ENCODE results near the gene ZGPAT.
"Not testable (repeated sequence)": the region's sequence is repeated elsewhere in the genome, so short reads cannot be mapped to it uniquely, and the experiment has no call there.

ZGPAT gene

GRCh38 chr20:63707558-63708300 is at the start of gene ZGPAT, which contains the start of gene ARFRP1:
Gene ZGPAT (plus strand): TSS chr20:63708039. CDS start chr20:63708581, 542 bp downstream.
Gene ARFRP1 (minus strand): TSS chr20:63707976. CDS start chr20:63707091, 885 bp downstream.
- DNase-seq: peak; percentile 53

GRCh38 chr20:63658749-63659187 is 49.1 kb upstream of the ZGPAT start:
- no peak for DNase-seq

DNA sequence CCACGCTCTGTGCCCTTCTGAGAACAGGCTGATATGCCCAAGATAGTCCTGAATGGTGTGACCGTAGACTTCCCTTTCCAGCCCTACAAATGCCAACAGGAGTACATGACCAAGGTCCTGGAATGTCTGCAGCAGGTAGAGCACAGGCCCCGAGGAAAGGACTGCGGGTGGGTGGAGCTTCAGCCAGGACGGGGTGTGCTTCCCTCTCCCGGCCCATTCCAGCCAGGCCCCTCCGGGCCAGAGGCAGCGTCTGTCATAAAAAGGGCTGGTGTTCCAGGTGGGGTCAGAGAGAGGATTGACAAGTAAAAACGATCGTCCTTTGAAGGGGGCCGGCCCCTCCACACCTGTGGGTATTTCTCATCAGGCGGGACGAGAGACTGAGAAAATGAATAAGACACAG is 48.5 kb upstream of the ZGPAT start:
- no peak for DNase-seq

GRCh38 chr20:63660174-63660573 is 47.7 kb upstream of the ZGPAT start:
- DNase-seq: not testable (repeated sequence)

DNA sequence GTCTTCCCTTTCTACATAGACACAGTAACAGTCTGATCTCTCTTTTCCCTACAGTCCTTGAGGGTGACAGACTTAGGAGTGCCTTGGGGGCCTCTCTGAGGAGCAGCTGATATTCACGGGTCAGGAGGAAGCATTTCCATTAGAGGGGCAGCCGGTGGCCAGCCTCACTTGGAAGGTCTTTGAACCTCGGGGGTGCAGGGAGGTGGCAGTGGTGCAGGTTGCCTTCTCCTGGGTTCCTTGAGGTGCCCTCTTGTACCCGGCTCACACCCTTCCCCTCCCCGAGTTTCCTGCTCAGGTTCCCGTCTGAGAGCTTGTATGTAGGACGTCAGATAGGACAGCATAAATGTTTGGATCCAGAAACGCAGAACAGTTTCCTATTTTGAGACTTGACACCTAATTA is 47.2 kb upstream of the ZGPAT start:
- DNase-seq: no peak

DNA sequence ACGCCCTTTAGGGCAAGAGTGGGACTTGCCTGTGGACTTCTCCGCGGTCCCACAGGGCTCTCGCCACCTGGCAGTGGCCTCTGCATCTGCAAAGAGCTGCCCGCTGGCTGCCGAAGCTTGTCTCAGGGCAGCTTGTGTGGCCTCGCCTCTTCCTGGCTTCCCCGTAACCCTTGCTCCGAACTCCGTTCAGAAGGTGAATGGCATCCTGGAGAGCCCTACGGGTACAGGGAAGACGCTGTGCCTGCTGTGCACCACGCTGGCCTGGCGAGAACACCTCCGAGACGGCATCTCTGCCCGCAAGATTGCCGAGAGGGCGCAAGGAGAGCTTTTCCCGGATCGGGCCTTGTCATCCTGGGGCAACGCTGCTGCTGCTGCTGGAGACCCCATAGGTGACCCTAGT is 46.7 kb upstream of the ZGPAT start:
- no peak for DNase-seq

DNA sequence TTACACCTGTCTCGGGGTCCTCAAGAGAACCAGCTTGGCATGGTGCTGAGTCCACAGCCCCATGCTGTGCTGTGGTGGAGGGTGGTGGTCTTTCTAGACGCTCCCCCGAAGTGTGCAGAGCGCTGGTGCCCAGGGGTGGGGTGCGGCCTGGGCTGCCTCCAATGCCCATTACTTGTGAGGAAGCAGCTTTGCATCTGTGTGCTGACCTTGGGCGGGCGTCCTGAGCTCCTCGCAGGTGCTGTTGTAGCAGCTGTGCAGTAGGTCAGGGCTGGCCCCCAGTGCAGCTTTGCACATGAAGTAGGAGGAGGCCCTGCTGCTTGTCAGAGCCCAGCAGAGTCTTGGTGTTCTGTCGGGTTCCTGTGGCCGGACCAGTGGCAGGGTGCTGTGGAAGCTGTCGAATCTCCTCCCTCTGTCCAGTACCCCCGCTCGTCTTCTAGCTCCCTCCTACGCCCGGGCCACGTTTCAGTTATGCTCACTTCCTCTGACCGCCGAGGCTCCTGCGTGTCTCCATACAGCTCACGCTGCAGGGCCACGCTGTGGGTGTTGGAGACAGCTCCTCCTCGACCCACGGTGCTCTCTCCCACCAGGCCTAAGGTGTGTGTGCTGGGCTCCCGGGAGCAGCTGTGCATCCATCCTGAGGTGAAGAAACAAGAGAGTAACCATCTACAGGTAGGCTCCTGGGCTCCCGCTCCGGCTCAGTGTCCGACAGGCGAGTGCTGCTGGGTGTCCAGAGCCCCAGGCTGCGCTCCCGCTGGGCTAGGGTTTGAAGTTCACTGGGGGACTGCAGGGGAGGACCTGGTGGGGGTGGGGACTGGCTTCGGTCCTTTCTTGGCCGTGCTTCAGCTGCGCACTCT is 45.7 kb upstream of the ZGPAT start:
- DNase-seq: no peak

GRCh38 chr20:63662813-63663189 is 45.0 kb upstream of the ZGPAT start:
- DNase-seq: no peak

DNA sequence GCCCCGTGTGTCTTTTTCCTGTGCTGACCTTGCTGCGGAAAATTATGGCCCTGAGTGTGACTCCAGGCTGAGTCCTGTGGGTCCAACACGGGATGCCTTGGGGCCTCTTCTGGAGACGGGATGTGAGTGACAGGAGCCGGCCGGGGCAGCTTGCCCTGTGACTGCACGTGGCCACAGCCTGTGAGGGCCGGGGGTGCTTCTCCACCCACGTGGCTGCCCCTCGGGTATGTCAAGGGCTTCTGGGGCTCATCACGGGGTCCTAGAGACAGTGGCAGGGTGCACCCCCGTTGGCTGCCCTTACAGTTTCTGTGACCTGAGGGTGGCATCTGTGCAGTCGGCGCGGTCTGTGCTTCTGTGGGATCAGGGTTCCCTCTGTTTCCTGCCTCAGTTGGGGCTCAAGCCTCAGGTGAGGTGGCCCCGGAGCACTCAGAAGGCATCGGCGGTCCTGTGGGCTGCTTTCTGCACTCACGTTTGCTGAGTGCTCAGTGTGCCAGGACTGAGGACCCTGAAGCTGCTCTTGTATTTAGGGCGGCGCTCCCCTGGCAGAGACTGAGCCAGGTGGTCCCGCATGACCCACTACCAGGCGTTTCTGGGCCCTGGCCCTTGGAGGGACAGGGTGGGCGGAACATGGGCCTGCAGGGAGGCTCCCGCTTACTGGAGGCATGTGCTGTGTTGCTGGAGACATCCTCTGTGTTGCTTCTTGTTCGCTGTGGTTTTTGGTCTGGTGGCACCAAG is 44.3 kb upstream of the ZGPAT start:
- no peak for DNase-seq

GRCh38 chr20:63664143-63664851 is 43.5 kb upstream of the ZGPAT start:
- no peak for DNase-seq

DNA sequence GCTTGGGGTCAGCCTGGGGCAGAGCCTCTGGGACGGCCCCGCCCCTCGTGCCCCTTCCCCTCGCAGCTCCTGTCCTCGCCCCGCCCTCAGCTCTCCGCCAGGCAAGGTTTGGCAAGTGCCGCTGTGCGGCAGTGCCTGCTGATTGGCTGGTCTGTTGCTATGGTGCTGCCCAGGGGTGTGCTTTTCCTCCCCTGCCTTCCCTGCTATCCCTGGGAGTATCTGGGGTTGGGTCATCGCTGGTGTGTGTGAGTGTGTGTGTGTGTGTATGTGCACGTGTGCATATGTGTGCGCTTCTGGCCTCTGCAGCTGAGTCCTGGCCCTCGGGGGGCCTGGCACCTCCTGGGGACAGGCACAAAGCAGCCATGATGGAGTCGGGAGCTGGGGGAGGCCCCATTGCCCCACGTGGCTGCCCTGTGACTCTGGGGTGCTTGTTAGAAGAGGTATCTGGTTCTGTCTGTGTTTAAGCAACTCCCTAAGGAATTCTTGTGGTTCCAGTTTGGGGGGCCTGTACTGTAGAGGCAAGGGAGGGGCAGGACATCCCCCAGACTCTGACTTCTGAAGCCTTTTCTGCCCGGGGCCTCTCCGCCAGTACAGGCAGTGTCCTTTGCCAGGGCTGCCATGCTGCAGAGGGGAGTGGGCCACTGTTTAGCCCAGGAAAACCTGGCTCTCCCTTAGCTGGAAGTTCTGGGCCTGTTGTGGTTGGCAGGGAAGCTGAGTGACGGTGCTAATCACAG is 42.8 kb upstream of the ZGPAT start:
- DNase-seq: no peak

- DNase-seq: no peak
Measured at GRCh38 chr20:63665708-63666107, 42.1 kb upstream of the ZGPAT start.

DNA sequence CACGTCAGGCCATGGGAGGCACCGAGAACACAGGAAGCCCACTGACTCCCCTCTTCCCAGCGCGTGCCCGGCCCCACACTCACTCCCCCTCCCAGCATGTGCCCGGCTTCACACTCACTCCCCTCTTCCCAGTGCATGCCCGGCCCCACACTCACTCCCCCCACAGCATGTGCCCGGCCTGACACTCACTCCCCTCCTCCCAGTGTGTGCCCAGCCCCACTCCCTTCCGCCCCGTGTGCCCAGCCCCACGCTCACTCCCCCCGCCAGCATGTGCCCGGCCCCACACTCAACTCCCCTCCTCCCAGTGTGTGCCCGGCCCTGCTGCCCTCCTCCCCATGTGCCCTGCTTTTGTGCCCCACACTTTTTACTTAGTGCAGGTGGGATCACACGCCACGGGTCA is 40.0 kb upstream of the ZGPAT start:
- DNase-seq: no peak

GRCh38 chr20:63668351-63668750 is 39.5 kb upstream of the ZGPAT start:
- DNase-seq: no peak

DNA sequence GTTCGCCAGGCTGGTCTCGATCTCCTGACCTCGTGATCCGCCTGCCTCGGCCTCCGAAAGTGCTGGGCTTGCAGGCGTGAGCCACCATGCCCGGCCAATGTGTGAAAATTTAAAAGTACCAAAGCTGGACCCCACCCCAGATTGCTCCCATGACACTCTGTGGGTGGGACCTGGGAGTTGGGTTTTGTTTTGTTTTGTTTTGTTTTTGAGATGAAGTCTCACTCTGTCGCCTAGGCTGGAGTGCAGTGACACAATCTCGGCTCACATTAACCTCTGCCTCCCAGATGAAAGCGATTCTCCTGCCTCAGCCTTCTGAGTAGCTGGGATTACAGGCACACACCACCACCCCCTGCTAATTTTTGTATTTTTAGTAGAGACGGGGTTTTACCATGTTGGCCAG is 36.1 kb upstream of the ZGPAT start:
- DNase-seq: not testable (repeated sequence)

GRCh38 chr20:63672666-63673065 is 35.2 kb upstream of the ZGPAT start:
- no peak for DNase-seq

- DNase-seq: no peak
Measured at GRCh38 chr20:63673951-63674350, 33.9 kb upstream of the ZGPAT start.

- DNase-seq: no peak
Measured at GRCh38 chr20:63675681-63676368, 32.0 kb upstream of the ZGPAT start.

DNA sequence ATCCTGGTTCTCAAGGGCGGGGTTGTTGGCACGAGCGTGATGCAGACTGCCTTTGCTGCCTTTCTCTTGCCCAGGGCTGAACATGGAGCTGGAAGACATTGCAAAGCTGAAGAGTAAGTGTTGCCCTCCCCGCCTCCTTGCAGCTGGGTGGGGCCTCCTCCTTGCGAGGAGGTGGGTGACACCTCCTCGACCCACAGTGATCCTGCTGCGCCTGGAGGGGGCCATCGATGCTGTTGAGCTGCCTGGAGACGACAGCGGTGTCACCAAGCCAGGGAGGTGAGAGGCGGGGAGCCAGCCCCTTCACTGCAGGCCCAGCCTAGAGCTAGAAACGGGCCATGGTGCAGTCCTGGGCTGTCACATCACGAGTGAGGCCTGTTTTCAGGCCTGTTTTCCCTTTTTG is 29.8 kb upstream of the ZGPAT start:
- DNase-seq: no peak

DNA sequence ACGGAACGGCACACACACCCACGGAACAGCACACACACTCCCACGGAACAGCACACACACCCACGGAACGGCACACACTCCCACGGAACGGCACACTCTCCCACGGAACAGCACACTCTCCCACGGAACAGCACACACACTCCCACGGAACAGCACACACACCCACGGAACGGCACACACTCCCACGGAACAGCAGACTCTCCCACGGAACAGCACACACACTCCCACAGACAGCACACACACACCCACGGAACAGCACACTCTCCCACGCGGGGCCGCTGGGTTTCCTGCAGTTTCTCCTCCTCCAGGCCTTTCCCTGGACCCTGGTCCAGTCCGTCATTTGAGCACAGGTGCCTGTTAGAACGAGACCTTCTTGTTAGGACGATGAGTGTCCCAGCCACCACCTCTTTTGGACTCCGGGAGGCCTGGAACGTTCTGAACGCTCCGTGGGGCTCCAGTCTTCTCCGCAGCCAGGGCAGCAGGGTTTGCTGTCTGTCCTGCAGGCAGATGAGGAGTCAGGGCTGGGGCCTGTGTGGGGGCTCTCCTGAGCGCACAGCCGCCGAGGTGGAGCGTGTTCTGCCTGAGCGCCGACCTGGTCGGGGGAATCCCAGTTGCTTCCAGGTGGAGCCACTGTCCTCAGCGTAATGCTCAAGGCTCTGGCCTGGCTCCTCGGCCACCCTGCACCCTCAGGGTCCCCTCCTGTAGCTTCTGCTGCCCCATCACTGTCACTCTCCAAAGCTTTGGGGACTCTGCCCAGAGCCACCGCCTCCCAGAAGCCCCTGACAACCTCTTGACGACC is 29.0 kb upstream of the ZGPAT start:
- no peak for DNase-seq
